B cell (primary cell): ENCODE data around the gene EFNA3.

Source experiments
- EZH2 ChIP-seq: IDR thresholded peaks from 2 replicates; pipeline ENCODE4 v1.6.1; 2012; ENCODE audit warnings: borderline replicate concordance, low read depth, mild to moderate bottlenecking, moderate library complexity, low read length; ENCODE audit not compliant: insufficient read depth, poor library complexity, severe bottlenecking
- TF ChIP-seq, protein P1 (sequence below): fragments of 200-600 bp; IDR thresholded peaks from one replicate; pipeline ENCODE4 v1.8.0; 2022; ENCODE audit warnings: antibody characterized with exemption, mild to moderate bottlenecking

GRCh38 chr1:155044812-155045657 is 33.6 kb upstream of the EFNA3 start:
- TF ChIP-seq, protein P1, sequence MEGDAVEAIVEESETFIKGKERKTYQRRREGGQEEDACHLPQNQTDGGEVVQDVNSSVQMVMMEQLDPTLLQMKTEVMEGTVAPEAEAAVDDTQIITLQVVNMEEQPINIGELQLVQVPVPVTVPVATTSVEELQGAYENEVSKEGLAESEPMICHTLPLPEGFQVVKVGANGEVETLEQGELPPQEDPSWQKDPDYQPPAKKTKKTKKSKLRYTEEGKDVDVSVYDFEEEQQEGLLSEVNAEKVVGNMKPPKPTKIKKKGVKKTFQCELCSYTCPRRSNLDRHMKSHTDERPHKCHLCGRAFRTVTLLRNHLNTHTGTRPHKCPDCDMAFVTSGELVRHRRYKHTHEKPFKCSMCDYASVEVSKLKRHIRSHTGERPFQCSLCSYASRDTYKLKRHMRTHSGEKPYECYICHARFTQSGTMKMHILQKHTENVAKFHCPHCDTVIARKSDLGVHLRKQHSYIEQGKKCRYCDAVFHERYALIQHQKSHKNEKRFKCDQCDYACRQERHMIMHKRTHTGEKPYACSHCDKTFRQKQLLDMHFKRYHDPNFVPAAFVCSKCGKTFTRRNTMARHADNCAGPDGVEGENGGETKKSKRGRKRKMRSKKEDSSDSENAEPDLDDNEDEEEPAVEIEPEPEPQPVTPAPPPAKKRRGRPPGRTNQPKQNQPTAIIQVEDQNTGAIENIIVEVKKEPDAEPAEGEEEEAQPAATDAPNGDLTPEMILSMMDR = peak; percentile 63
- no peak for TF ChIP-seq EZH2
